ENCODE results near the gene CDH1. TPM values are rescaled to one million over a fixed set of nuclear protein-coding genes. Genes with fewer than 3 reads are reported as not detected.
"Not testable (repeated sequence)": the region's sequence is repeated elsewhere in the genome, so short reads cannot be mapped to it uniquely, and the experiment has no call there.

CDH1 gene
- total RNA-seq, 1 donor from 2014 or later = 0.35 TPM

DNA sequence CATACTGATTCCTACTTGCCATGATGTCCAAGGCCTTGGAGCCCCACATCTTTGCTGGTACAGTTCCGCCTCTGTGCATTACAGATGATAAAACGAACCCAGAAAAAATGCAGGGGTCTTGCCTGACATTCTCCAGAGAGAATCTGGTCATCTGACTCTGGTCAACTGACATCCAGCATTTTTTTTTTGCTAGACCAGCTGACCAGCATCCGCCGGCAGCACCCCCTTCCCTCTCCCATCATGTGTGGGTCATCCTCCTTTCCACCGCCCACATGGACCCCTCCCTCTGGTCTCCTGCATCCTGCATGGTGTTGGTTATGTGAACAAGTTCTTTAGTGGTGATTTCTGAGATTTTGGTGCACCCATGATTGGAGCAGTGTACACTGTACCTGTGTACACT lies 47.1 kb downstream of the CDH1 start:
- peak overlapping the region; percentile 9 for H3K27ac Mint-ChIP-seq (ENCODE audit: unreplicated experiment)
- no peak for TF ChIP-seq CTCF (IDR thresholded peaks at IDR 0.05)
- H3K36me3 Mint-ChIP-seq (ENCODE audit: low read depth) = no peaks in the 10 kb centered on the region

GRCh38 chr16:68784721-68785120 lies 47.6 kb downstream of the CDH1 start:
- Mint-ChIP-seq H3K27ac (ENCODE audit: unreplicated experiment) (peak overlapping the region; percentile 69), H3K36me3 (ENCODE audit: low read depth) (no peaks in the 10 kb centered on the region), H3K9me3 (ENCODE audit: low read depth) (peaks cover 6% of the 10 kb centered on the region), H3K4me3 (ENCODE audit: unreplicated experiment) (no peak overlapping the region), H3K27me3 (ENCODE audit: low read depth) (peaks cover 2% of the 10 kb centered on the region), H3K4me1 (ENCODE audit: low read depth) (peaks cover 21% of the 10 kb centered on the region)
- DNase-seq (ENCODE audit: low spot score) = no peak
- no peak for TF ChIP-seq CTCF (IDR thresholded peaks at IDR 0.05)

More for the DNA sequence above, 47.1 kb downstream of the CDH1 start:
- no peak for DNase-seq (ENCODE audit: low spot score)
- peaks cover 2% of the 10 kb centered on the region for H3K27me3 Mint-ChIP-seq (ENCODE audit: low read depth)
- no peak overlapping the region for H3K4me3 Mint-ChIP-seq (ENCODE audit: unreplicated experiment)
- H3K4me1 Mint-ChIP-seq (ENCODE audit: low read depth) = peaks cover 16% of the 10 kb centered on the region
- H3K9me3 Mint-ChIP-seq (ENCODE audit: low read depth) = peaks cover 6% of the 10 kb centered on the region

GRCh38 chr16:68785715-68786114 lies 48.6 kb downstream of the CDH1 start:
- no peak for TF ChIP-seq CTCF (IDR thresholded peaks at IDR 0.05)
- peaks cover 6% of the 10 kb centered on the region for H3K9me3 Mint-ChIP-seq (ENCODE audit: low read depth)
- no peak overlapping the region for H3K4me3 Mint-ChIP-seq (ENCODE audit: unreplicated experiment)
- H3K36me3 Mint-ChIP-seq (ENCODE audit: low read depth) = no peaks in the 10 kb centered on the region
- H3K27me3 Mint-ChIP-seq (ENCODE audit: low read depth) = no peaks in the 10 kb centered on the region
- H3K27ac Mint-ChIP-seq (ENCODE audit: unreplicated experiment) = no peak overlapping the region
- no peak for DNase-seq (ENCODE audit: low spot score)
- peaks cover 31% of the 10 kb centered on the region for H3K4me1 Mint-ChIP-seq (ENCODE audit: low read depth)

DNA sequence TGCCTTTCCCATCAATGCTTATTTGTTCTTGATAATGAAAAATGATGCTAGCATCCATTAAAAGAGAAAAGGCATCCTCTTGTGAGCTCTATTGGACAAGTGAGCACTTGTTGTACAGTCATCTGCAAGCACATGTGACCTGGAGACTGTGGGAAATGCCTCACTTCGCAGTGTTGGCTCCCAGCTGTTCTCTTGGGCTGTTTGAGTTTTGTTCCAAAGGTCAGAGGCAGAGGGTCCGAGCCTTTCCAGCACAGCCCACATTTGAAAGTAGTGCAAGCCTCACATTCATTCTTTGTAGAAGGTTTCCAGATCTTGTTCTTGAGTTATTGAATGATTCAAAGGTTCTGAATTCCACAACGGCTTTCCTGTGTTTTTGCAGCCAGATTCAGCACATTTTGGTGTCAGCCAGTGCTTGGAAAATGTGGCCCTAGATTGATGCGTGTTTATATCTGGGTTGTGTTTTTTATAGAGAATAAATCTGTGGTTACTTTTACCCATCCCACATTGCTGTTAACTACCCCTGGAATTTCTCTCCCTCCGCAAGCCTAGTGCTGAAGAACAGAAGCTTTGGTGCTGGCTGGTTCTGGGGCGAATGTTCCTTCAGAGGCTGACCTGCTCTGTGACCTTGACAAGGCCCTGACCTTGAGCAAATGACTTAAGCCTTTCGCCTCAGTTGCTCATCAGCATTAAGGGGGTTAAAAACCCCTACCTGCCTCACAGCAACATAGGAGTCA lies 49.8 kb downstream of the CDH1 start:
- no peak for DNase-seq (ENCODE audit: low spot score)
- Mint-ChIP-seq H3K27me3 (ENCODE audit: low read depth) (no peaks in the 10 kb centered on the region), H3K36me3 (ENCODE audit: low read depth) (no peaks in the 10 kb centered on the region), H3K9me3 (ENCODE audit: low read depth) (peaks cover 6% of the 10 kb centered on the region), H3K4me1 (ENCODE audit: low read depth) (peaks cover 38% of the 10 kb centered on the region), H3K27ac (ENCODE audit: unreplicated experiment) (peak overlapping the region; percentile 88), H3K4me3 (ENCODE audit: unreplicated experiment) (no peak overlapping the region)
- no peak for TF ChIP-seq CTCF (IDR thresholded peaks at IDR 0.05)

GRCh38 chr16:68787419-68787807 lies 50.3 kb downstream of the CDH1 start:
- not testable (repeated sequence) for H3K4me3 Mint-ChIP-seq (ENCODE audit: unreplicated experiment); DNase-seq (ENCODE audit: low spot score); H3K9me3 Mint-ChIP-seq (ENCODE audit: low read depth); H3K27me3 Mint-ChIP-seq (ENCODE audit: low read depth); H3K36me3 Mint-ChIP-seq (ENCODE audit: low read depth)
- Mint-ChIP-seq H3K4me1 (ENCODE audit: low read depth) (peaks cover 38% of the 10 kb centered on the region), H3K27ac (ENCODE audit: unreplicated experiment) (peak overlapping the region; percentile 88)
